CD14-positive monocyte (primary cell): ENCODE measurements around the gene C6orf47. TPM values are rescaled to one million over a fixed set of nuclear protein-coding genes. Genes with fewer than 3 reads are reported as not detected.
A peak's percentile ranks its signal among the peaks of the same experiment; 100 is the strongest.

Experiments used
- DNase-seq, 3 donors: peaks; one replicate each; pipeline ENCODE4 v3.0.0-alpha.2; 2011 to 2022
- H2AFZ ChIP-seq: 2 replicates; pipeline ENCODE4 v1.6.0; 2012; ENCODE audit warnings: mild to moderate bottlenecking, low read depth, low read length, inconsistent platforms; ENCODE audit not compliant: insufficient read depth, poor library complexity, severe bottlenecking
- H3K27ac ChIP-seq, 2 donors: 1 replicate in 1 of 2; 2 replicates in 1 of 2; pipeline ENCODE4 v1.5.1; 2012 to 2013; ENCODE audit warnings: low read length in 2 of 2, control low read depth in 1 of 2, inconsistent platforms in 1 of 2, low read depth in 1 of 2, mild to moderate bottlenecking in 1 of 2
- H3K27me3 ChIP-seq, 2 donors: one replicate each; pipeline versions ENCODE4 v1.6.0 to v1.6.1; 2011 to 2013; ENCODE audit warnings: low read length in 2 of 2; ENCODE audit not compliant: control insufficient read depth in 2 of 2, insufficient read depth in 2 of 2
- H3K36me3 ChIP-seq, 2 donors: replicated peaks in 1 of 2; 1 replicate in 1 of 2; 2 replicates in 1 of 2; pipeline versions ENCODE4 v1.5.1 to v1.6.1; 2012 to 2013; ENCODE audit warnings: low read length in 2 of 2, control low read depth in 1 of 2, inconsistent platforms in 1 of 2, mild to moderate bottlenecking in 1 of 2; ENCODE audit not compliant: insufficient read depth in 2 of 2, control insufficient read depth in 1 of 2
- H3K4me1 ChIP-seq, 2 donors: 1 replicate in 1 of 2; 2 replicates in 1 of 2; pipeline versions ENCODE4 v1.5.1 to v1.6.1; 2012 to 2013; ENCODE audit warnings: low read length in 2 of 2, control low read depth in 1 of 2, inconsistent platforms in 1 of 2, mild to moderate bottlenecking in 1 of 2, moderate library complexity in 1 of 2; ENCODE audit not compliant: insufficient read depth in 2 of 2, control insufficient read depth in 1 of 2
- H3K4me2 ChIP-seq: replicated peaks from 2 replicates; pipeline ENCODE3; 2012; ENCODE audit warnings: low read length, moderate library complexity, mild to moderate bottlenecking; ENCODE audit not compliant: poor library complexity, severe bottlenecking; ENCODE audit errors: extremely low read depth
- H3K4me3 ChIP-seq, 3 experiments: fragments of 200-600 bp in 1 of 3; sonication (generic) in 1 of 3; replicated peaks in 1 of 3; 1 replicate in 2 of 3; 2 replicates in 1 of 3; pipeline ENCODE4 v1.5.1; 2011 to 2013; ENCODE audit warnings: low read length in 3 of 3, mild to moderate bottlenecking in 3 of 3, control low read depth in 2 of 3, low read depth in 2 of 3, inconsistent platforms in 1 of 3, moderate library complexity in 1 of 3
- H3K79me2 ChIP-seq: 2 replicates; pipeline ENCODE4 v1.6.0; 2012; ENCODE audit warnings: mild to moderate bottlenecking, control low read depth, inconsistent platforms, low read length, moderate library complexity; ENCODE audit not compliant: insufficient read depth
- H3K9ac ChIP-seq: 2 replicates; pipeline ENCODE4 v1.6.0; 2017; ENCODE audit warnings: low read length, mild to moderate bottlenecking; ENCODE audit not compliant: insufficient read depth, poor library complexity, severe bottlenecking
- H3K9me3 ChIP-seq, 2 donors: replicated peaks in 1 of 2; 1 replicate in 1 of 2; 2 replicates in 1 of 2; pipeline versions ENCODE4 v1.5.1 to v1.6.1; 2012 to 2013; ENCODE audit warnings: low read length in 2 of 2, control low read depth in 1 of 2; ENCODE audit not compliant: control insufficient read depth in 1 of 2, insufficient read depth in 1 of 2
- H4K20me1 ChIP-seq: 2 replicates; pipeline ENCODE4 v1.6.0; 2012; ENCODE audit warnings: mild to moderate bottlenecking, low read length, control low read depth, moderate library complexity; ENCODE audit not compliant: insufficient read depth
- H3K27ac Mint-ChIP-seq, 7 donors: one replicate each; pipeline ENCODE4 v1.8.0; 2020; ENCODE audit warnings: mild to moderate bottlenecking in 7 of 7, mixed read lengths in 7 of 7, moderate library complexity in 6 of 7, inconsistent platforms in 2 of 7
- H3K27me3 Mint-ChIP-seq, 3 donors: one replicate each; pipeline ENCODE4 v1.8.0; 2021 to 2022; ENCODE audit warnings: low read depth in 3 of 3, mild to moderate bottlenecking in 3 of 3, mixed read lengths in 3 of 3, moderate library complexity in 3 of 3, inconsistent platforms in 1 of 3
- H3K36me3 Mint-ChIP-seq, 2 donors: one replicate each; pipeline ENCODE4 v1.8.0; 2020; ENCODE audit warnings: mixed read lengths in 2 of 2, inconsistent platforms in 1 of 2, mild to moderate bottlenecking in 1 of 2
- H3K4me1 Mint-ChIP-seq: one replicate; pipeline ENCODE4 v1.8.0; 2020; ENCODE audit warnings: mild to moderate bottlenecking, mixed read lengths
- H3K4me3 Mint-ChIP-seq, 2 donors: one replicate each; pipeline ENCODE4 v1.8.0; 2020; ENCODE audit warnings: mild to moderate bottlenecking in 2 of 2, mixed read lengths in 2 of 2, moderate library complexity in 1 of 2
- H3K9me3 Mint-ChIP-seq, 7 donors: one replicate each; pipeline ENCODE4 v1.8.0; 2020 to 2022; ENCODE audit warnings: mixed read lengths in 7 of 7, mild to moderate bottlenecking in 6 of 7, moderate library complexity in 6 of 7, inconsistent platforms in 2 of 7
- WGBS: methylation state at CpG from one replicate; pipeline ENCODE4 v1.1.5; 2013; ENCODE audit warnings: missing lambda C conversion rate; ENCODE audit not compliant: insufficient coverage; 5-methylcytosine and 5-hydroxymethylcytosine counted together
- intact Hi-C, 2 donors: fragments of 100-400 bp; cut with micrococcal nuclease; formaldehyde crosslinking; loops; one replicate each; pipeline versions ENCODE4 v1.15.0 to v1.15.1; 2023
- polyA plus RNA-seq, 3 donors: library from polyadenylated mRNA; depleted of rRNA in 1 of 3; unstranded in 2 of 3; stranded (reverse) in 1 of 3; fragments of 300-500 nt in 2 of 3; fragments of >200 nt in 1 of 3; fragmentation: Illumina TruSeq in 2 of 3; gene quantifications; 1 replicate in 2 of 3; 2 replicates in 1 of 3; pipeline ENCODE4 v1.2.3, GENCODE V29; 2012 to 2021
- TF ChIP-seq, protein P1 (sequence below): fragments of 200-600 bp; IDR thresholded peaks from one replicate; pipeline ENCODE4 v1.8.0; 2022; ENCODE audit warnings: antibody characterized with exemption, mild to moderate bottlenecking

Gene C6orf47
- polyA plus RNA-seq, 3 donors: 8.0 to 23.4 (median 18.1) TPM

DNA sequence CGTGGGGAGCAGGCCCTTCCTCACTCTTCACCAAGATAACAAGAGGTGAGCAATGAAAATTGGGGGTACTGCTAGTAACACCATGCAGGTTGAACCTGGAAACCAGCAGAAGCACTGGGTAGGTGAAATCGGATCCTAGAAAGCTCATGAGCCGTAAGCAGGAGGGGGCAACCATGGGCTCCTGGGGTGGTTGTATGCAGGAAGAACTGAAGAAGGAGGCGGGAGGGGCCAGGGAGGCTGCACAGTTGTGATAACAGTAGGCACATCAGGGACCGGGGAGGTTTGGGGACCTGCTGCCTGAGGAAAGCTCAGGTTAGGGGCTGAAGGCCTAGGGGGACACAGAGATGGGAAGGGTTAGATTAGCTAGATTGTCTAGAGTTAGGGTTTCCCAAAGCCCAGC lies 25.9 kb upstream of the C6orf47 start:
- Mint-ChIP-seq H3K4me3 (no peak overlapping the region), H3K9me3 (peaks cover 0 to 2% (median 0%) of the 10 kb centered on the region in 7 donors), H3K4me1 (peaks cover 29% of the 10 kb centered on the region), H3K36me3 (peaks cover 71 to 73% of the 10 kb centered on the region in 2 donors), H3K27me3 (peaks cover 5 to 13% (median 8%) of the 10 kb centered on the region in 3 donors), H3K27ac (peak overlapping the region in 3 of 7 donors; percentile 11 to 54 (median 12))
- Histone ChIP-seq H3K36me3 (peaks cover 58 to 74% of the 10 kb centered on the region in 2 donors), H3K79me2 (no peaks in the 10 kb centered on the region), H3K4me3 (no peak overlapping the region), H2AFZ (no peak overlapping the region), H3K9me3 (no peaks in the 10 kb centered on the region), H3K4me1 (peaks cover 22 to 23% of the 10 kb centered on the region in 2 donors), H3K27me3 (peaks cover 0 to 4% of the 10 kb centered on the region in 2 donors), H3K4me2 (no peak overlapping the region), H4K20me1 (peaks cover 13% of the 10 kb centered on the region), H3K9ac (no peak overlapping the region), H3K27ac (no peak overlapping the region)
- 94% methylated on average over 3 of the region's 5 CpGs for WGBS
- TF ChIP-seq, protein P1, sequence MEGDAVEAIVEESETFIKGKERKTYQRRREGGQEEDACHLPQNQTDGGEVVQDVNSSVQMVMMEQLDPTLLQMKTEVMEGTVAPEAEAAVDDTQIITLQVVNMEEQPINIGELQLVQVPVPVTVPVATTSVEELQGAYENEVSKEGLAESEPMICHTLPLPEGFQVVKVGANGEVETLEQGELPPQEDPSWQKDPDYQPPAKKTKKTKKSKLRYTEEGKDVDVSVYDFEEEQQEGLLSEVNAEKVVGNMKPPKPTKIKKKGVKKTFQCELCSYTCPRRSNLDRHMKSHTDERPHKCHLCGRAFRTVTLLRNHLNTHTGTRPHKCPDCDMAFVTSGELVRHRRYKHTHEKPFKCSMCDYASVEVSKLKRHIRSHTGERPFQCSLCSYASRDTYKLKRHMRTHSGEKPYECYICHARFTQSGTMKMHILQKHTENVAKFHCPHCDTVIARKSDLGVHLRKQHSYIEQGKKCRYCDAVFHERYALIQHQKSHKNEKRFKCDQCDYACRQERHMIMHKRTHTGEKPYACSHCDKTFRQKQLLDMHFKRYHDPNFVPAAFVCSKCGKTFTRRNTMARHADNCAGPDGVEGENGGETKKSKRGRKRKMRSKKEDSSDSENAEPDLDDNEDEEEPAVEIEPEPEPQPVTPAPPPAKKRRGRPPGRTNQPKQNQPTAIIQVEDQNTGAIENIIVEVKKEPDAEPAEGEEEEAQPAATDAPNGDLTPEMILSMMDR: no peak
- DNase-seq: no peak
- intact Hi-C loops: no loop called here

DNA sequence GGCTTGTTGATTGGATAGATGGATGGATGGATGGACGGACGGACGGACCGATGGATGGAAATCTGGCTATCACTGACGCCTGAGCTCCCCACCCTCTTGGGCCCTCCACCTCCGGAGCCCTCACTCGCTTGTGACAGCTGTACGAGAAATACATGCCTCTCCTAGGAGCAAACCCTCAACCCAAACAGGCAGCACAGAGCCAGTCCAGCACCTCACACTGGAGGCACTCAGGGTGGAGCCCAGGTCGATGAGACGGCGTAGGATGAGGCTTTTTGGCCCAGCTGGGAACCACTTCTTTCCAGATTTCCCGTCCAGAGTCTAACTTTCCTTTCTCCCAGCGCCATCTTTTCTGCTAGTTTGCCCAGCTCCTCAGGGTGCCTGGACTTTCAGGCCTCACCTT lies 23.0 kb upstream of the C6orf47 start:
- Mint-ChIP-seq H3K4me3 (peak overlapping the region in 1 of 2 donors; percentile 70), H3K27ac (peak overlapping the region in 3 of 7 donors; percentile 37 to 70 (median 68)), H3K27me3 (peaks cover 10 to 15% (median 10%) of the 10 kb centered on the region in 3 donors), H3K9me3 (peaks cover 0 to 4% (median 0%) of the 10 kb centered on the region in 7 donors), H3K36me3 (peaks cover 42 to 45% of the 10 kb centered on the region in 2 donors), H3K4me1 (peaks cover 29% of the 10 kb centered on the region)
- WGBS: 93% methylated on average over 7 of the region's 13 CpGs
- Histone ChIP-seq H3K9me3 (no peaks in the 10 kb centered on the region), H3K36me3 (peaks cover 29 to 46% of the 10 kb centered on the region in 2 donors), H3K27me3 (peaks cover 0 to 4% of the 10 kb centered on the region in 2 donors), H2AFZ (no peak overlapping the region), H3K4me1 (peaks cover 26 to 28% of the 10 kb centered on the region in 2 donors), H3K9ac (no peak overlapping the region), H3K4me2 (peak overlapping the region; percentile 53), H4K20me1 (no peaks in the 10 kb centered on the region), H3K79me2 (no peaks in the 10 kb centered on the region), H3K4me3 (peak overlapping the region in 1 of 3 experiments; percentile 50), H3K27ac (no peak overlapping the region)
- intact Hi-C loops: loop anchor here (5.0 kb wide), 2 partner anchors 149 to 184 kb away; no protein-coding TSS in a partner anchor
- TF ChIP-seq, protein P1: no peak
- no peak for DNase-seq
